Measurements from ENCODE around the gene STIP1. TPM values are rescaled to one million over a fixed set of nuclear protein-coding genes. Genes with fewer than 3 reads are reported as not detected.

STIP1 gene
- total and polyA plus RNA-seq, 2 of the 8 experiments (the other 6 are each of a cell fraction or from before 2014, with no cell fraction given), result 140 to 329 TPM

DNA sequence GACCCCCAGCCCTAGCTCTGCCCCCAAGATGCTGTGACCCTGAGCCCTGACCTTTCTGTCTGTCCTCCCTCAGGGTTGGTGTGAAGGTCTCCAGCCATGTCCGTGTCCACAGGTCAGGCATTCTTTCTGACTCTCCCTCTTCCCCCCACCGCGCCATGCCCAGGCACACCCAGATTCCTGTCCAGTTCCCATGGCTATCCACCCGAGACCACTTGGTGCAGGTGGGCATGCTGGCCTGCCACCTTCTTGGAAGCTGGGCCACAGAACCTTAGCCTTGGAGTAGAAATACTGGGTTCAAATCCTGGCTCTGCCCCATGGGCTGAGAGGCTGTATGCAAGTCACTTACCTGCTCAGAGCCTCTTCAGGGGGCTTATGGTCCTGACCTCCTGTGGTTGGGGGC lies 63.1 kb downstream of the STIP1 start:
- peak overlapping the region; percentile 97 for H2BK15ac ChIP-seq (ENCODE audit: low read length)
- WGBS, 2 experiments (ENCODE audit: extremely low coverage in 1 of 2, insufficient coverage in 1 of 2, insufficient read length in 1 of 2, insufficient replicate concordance in 2 of 2, low coverage in 1 of 2, low lambda C conversion rate in 2 of 2, missing lambda C conversion rate in 1 of 2), result 85% methylated on average over 4 of the region's 4 CpGs; no CpG with 5 or more reads in 1 of the 2 experiments
- no peak overlapping the region for H2AFZ ChIP-seq (ENCODE audit: low read length)
- H3K4me1 ChIP-seq (replicated peaks in 1 of 4; ENCODE audit: control insufficient read depth in 3 of 4, insufficient read depth in 4 of 4, low read length in 3 of 4), result peaks cover 0 to 47% (median 35%) of the 10 kb centered on the region in 4 experiments; a peak in 6 of 7 replicates
- FAIRE-seq (no peak), DNase-seq (ENCODE audit: low read depth in 1 of 2, low spot score in 2 of 2) (peak in 1 of 2 experiments; percentile 58)
- peaks cover 6 to 37% of the 10 kb centered on the region in 2 experiments; a peak in 3 of 4 replicates for H3K79me2 ChIP-seq (ENCODE audit: control insufficient read depth in 1 of 2, insufficient read depth in 2 of 2, low read length in 2 of 2)
- H3K4me2 ChIP-seq (ENCODE audit: insufficient read depth in 1 of 2, low read depth in 2 of 2, low read length in 2 of 2), result peak overlapping the region; percentile 73 to 99
- no peaks in the 10 kb centered on the region for H3K27me3 ChIP-seq (replicated peaks in 1 of 4; ENCODE audit: control insufficient read depth in 3 of 4, extremely low read depth in 1 of 4, insufficient read depth in 3 of 4, low read length in 3 of 4)
- no peaks in the 10 kb centered on the region for H3K9me3 ChIP-seq (ENCODE audit: insufficient read depth in 2 of 2, low read depth in 1 of 2, low read length in 1 of 2)
- H4K8ac ChIP-seq (ENCODE audit: extremely low read depth, insufficient read depth, low read length), result no peak overlapping the region
- H3K23ac ChIP-seq (ENCODE audit: insufficient read length), result no peak overlapping the region
- H4K91ac ChIP-seq (replicated peaks; ENCODE audit: insufficient read length, low read length), result peak overlapping the region; percentile 59
- peak overlapping the region; percentile 88; the same call in 1 of the 2 replicates for H2BK5ac ChIP-seq (ENCODE audit: low read depth, low read length)
- no peak overlapping the region for H3K14ac ChIP-seq (ENCODE audit: insufficient read length)
- H2AK5ac ChIP-seq (ENCODE audit: low read depth, low read length), result peak overlapping the region; percentile 18; the same call in 1 of the 2 replicates
- peak overlapping the region; percentile 88 for H2BK20ac ChIP-seq (ENCODE audit: low read length)
- H3K36me3 ChIP-seq (ENCODE audit: control insufficient read depth in 2 of 4, insufficient read depth in 4 of 4, low read length in 3 of 4), result peaks cover 0 to 8% (median 1%) of the 10 kb centered on the region in 4 experiments; a peak in 3 of 8 replicates
- peak overlapping the region; percentile 1 for H3K56ac ChIP-seq (replicated peaks; ENCODE audit: insufficient read length, low read depth, low read length)
- H2BK120ac ChIP-seq (replicated peaks; ENCODE audit: low read depth, low read length), result peak overlapping the region; percentile 1
- CTCF ChIA-PET (ENCODE audit: partially characterized antibody), result interaction anchor here (0.5 to 10.0 kb wide), 10 partner anchors 12 to 104 kb away, joined by 3 to 102 read pairs (median 6); partner anchors contain the start of genes CATSPERZ, ESRRA and FERMT3
- H3K23me2 ChIP-seq (ENCODE audit: low read depth, low read length), result peaks cover 20% of the 10 kb centered on the region
- peaks cover 6 to 15% of the 10 kb centered on the region in 2 experiments for H4K20me1 ChIP-seq (replicated peaks in 1 of 2; ENCODE audit: control insufficient read depth in 1 of 2, insufficient read depth in 2 of 2, low read length in 2 of 2)
- POLR2A ChIA-PET (ENCODE audit: partially characterized antibody), result interaction anchor here (0.7 to 13.1 kb wide), 13 partner anchors 6 to 69 kb away, joined by 3 to 352 read pairs (median 7); partner anchors contain the start of genes DNAJC4, ESRRA, FKBP2 and KCNK4
- H4K5ac ChIP-seq (ENCODE audit: insufficient read length, low read depth, low read length), result peak overlapping the region; percentile 14
- H3K79me1 ChIP-seq (ENCODE audit: low read depth, low read length), result peaks cover 9% of the 10 kb centered on the region
- H3K27ac ChIP-seq (ENCODE audit: low read depth, low read length), result peak overlapping the region; percentile 69; the same call in 1 of the 2 replicates
- peak overlapping the region; percentile 20 for H3K18ac ChIP-seq (ENCODE audit: extremely low read depth, low read length)
- peak overlapping the region; percentile 82; the same call in 1 of the 2 replicates for H2BK12ac ChIP-seq (ENCODE audit: low read depth, low read length)
- H3K4me3 ChIP-seq (ENCODE audit: extremely low read depth in 1 of 4, insufficient read depth in 2 of 4, low read depth in 3 of 4, low read length in 4 of 4), result peak overlapping the region in 2 of 4 experiments; percentile 5 to 63; a peak in 2 of 8 replicates
- H3K9ac ChIP-seq (replicated peaks in 1 of 4; ENCODE audit: extremely low read depth in 1 of 4, low read depth in 3 of 4, low read length in 3 of 4), result no peak overlapping the region
- H3K4ac ChIP-seq (replicated peaks; ENCODE audit: insufficient read length, low read depth, low read length), result peak overlapping the region; percentile 10
- TF ChIP-seq, protein P1, sequence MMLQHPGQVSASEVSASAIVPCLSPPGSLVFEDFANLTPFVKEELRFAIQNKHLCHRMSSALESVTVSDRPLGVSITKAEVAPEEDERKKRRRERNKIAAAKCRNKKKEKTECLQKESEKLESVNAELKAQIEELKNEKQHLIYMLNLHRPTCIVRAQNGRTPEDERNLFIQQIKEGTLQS (IDR thresholded peaks at IDR 0.05; ENCODE audit: insufficient read depth, low read depth, low read length), result no peak
- TF ChIP-seq ASH2L (IDR thresholded peaks at IDR 0.05; ENCODE audit: low read length), result no peak
- no peak for TF ChIP-seq CHD1 (IDR thresholded peaks at IDR 0.05; ENCODE audit: low read depth, low read length)
- no peak for TF ChIP-seq RAD21 (IDR thresholded peaks at IDR 0.05 in 1 of 2, conservative IDR thresholded peaks at IDR 0.05 in 1 of 2; ENCODE audit: low read depth in 2 of 2, low read length in 2 of 2)
- no peak for TF ChIP-seq KDM4A (IDR thresholded peaks at IDR 0.05; ENCODE audit: low read depth, low read length, severe bottlenecking)
- TF ChIP-seq POU5F1 (IDR thresholded peaks at IDR 0.05; ENCODE audit: low read depth, low read length), result no peak
- no peak for TF ChIP-seq CTBP2 (IDR thresholded peaks at IDR 0.05; ENCODE audit: borderline replicate concordance, insufficient read depth, insufficient read length, low read length)
- no peak for TF ChIP-seq TAF7 (optimal IDR thresholded peaks at IDR 0.05; ENCODE audit: borderline replicate concordance, low read depth, low read length)
- TF ChIP-seq RFX5 (IDR thresholded peaks at IDR 0.05; ENCODE audit: borderline replicate concordance, low read depth, low read length), result no peak
- TF ChIP-seq POLR2A (IDR thresholded peaks at IDR 0.05; ENCODE audit: control extremely low read depth in 1 of 2, low read depth in 2 of 2, low read length in 2 of 2), result no peak
- TF ChIP-seq BRCA1 (IDR thresholded peaks at IDR 0.05; ENCODE audit: low read depth, low read length), result no peak
- TF ChIP-seq FOSL1 (IDR thresholded peaks at IDR 0.05; ENCODE audit: insufficient read depth, low read depth, low read length), result no peak

All from H1 (cell line).